GM13977 (cell line): ENCODE measurements around the gene KCTD20.

Experiments used
- DNase-seq: peaks from one replicate; pipeline ENCODE4 v3.0.0; 2012; ENCODE audit warnings: low spot score
- in situ Hi-C: fragments of 300-500 bp; cut with MboI; formaldehyde crosslinking; loops from one replicate; pipeline ENCODE4 v1.12.0; 2022; ENCODE audit warnings: low sequenced_read_pairs, low pct_unique_long_range_greater_than_20kb, mixed read lengths, inconsistent platforms; ENCODE audit not compliant: unreplicated experiment
- TF ChIP-seq, protein P1 (sequence below): IDR thresholded peaks from 2 replicates; pipeline ENCODE4 v1.5.1; 2012; ENCODE audit warnings: mild to moderate bottlenecking, control low read depth; ENCODE audit not compliant: insufficient read depth; ENCODE audit errors: extremely low read depth, missing control alignments

KCTD20 gene

GRCh38 chr6:36428911-36429310 lies 13.9 kb upstream of the KCTD20 start:
- in situ Hi-C loops: no loop called here
- no peak for DNase-seq
- TF ChIP-seq, protein P1, sequence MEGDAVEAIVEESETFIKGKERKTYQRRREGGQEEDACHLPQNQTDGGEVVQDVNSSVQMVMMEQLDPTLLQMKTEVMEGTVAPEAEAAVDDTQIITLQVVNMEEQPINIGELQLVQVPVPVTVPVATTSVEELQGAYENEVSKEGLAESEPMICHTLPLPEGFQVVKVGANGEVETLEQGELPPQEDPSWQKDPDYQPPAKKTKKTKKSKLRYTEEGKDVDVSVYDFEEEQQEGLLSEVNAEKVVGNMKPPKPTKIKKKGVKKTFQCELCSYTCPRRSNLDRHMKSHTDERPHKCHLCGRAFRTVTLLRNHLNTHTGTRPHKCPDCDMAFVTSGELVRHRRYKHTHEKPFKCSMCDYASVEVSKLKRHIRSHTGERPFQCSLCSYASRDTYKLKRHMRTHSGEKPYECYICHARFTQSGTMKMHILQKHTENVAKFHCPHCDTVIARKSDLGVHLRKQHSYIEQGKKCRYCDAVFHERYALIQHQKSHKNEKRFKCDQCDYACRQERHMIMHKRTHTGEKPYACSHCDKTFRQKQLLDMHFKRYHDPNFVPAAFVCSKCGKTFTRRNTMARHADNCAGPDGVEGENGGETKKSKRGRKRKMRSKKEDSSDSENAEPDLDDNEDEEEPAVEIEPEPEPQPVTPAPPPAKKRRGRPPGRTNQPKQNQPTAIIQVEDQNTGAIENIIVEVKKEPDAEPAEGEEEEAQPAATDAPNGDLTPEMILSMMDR: peak; percentile 35

- TF ChIP-seq, protein P1: no peak
- DNase-seq: no peak
- in situ Hi-C loops: loop anchor here (10.0 kb wide), 1 partner anchor 164 kb away; the partner anchor contains the start of gene SRSF3
Measured at GRCh38 chr6:36430351-36430750, 12.4 kb upstream of the KCTD20 start.

GRCh38 chr6:36431197-36431596 lies 11.6 kb upstream of the KCTD20 start:
- in situ Hi-C loops: loop anchor here (10.0 kb wide), 1 partner anchor 164 kb away; the partner anchor contains the start of gene SRSF3
- DNase-seq: no peak
- TF ChIP-seq, protein P1: no peak

GRCh38 chr6:36432151-36432671 lies 10.6 kb upstream of the KCTD20 start:
- in situ Hi-C loops: loop anchor here (10.0 kb wide), 1 partner anchor 163 kb away; the partner anchor contains the start of gene SRSF3
- TF ChIP-seq, protein P1: no peak
- peak; percentile 28 for DNase-seq

GRCh38 chr6:36436466-36436865 lies 6.3 kb upstream of the KCTD20 start:
- TF ChIP-seq, protein P1: no peak
- in situ Hi-C loops: loop anchor here (10.0 kb wide), 1 partner anchor 158 kb away; the partner anchor contains the start of gene SRSF3
- DNase-seq: no peak

GRCh38 chr6:36441307-36441894 lies 1.4 kb upstream of the KCTD20 start:
- in situ Hi-C loops: no loop called here
- TF ChIP-seq, protein P1: no peak

More at GRCh38 chr6:36441307-36441894, 1.4 kb upstream of the KCTD20 start:
- peak; percentile 88 for DNase-seq
